GM18858 (cell line): ENCODE data around the gene MAP1LC3B2.

Source experiments
- ATAC-seq: cut with Tn5 transposase; IDR thresholded peaks from one replicate; pipeline ENCODE4 v1.9.1; 2021; ENCODE audit not compliant: unreplicated experiment

Gene MAP1LC3B2

DNA sequence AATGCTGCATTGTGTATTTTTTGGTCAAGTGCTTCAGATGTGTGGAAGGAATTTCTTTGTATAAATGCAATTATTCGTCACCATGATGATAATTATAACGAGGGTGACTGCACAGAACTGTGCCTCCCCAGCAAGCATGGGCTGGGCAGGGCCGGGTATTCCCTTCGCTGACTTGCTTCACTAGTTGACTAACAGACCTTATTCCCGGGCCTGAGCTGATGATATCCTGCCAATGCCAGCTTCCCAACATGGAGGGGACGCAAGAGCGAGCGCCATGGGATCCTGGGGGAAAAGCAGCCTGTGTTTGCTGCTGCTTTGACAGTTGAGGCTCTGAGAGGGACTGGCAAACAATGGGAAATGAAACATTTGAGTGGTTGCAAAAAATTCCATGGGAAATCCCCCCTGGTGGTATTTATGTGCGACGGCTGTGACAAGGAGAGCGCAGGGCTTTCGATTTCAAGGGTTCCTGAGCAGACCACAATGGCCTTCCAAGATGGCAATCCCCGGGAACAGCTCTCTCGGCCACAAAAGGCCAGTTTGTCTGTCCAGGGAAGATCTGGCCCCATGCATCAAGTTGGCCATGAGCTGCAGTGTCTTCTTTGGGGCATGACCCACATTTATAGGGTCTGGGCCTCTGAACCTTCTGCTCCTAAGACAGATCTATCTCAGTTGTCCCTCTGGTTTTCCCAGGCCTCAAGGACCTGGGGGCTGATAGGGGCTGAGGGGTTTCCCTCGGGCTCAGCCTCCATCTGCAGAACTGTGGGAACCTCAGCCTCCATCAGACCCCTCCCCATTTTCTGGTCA lies 21.9 kb upstream of the MAP1LC3B2 start:
- ATAC-seq = no peak

GRCh38 chr12:116538076-116538591 lies 21.0 kb upstream of the MAP1LC3B2 start:
- peak; percentile 71 for ATAC-seq

- ATAC-seq = no peak
Observed at GRCh38 chr12:116538682-116539305, 20.4 kb upstream of the MAP1LC3B2 start.

GRCh38 chr12:116539361-116539771 lies 19.8 kb upstream of the MAP1LC3B2 start:
- no peak for ATAC-seq

DNA sequence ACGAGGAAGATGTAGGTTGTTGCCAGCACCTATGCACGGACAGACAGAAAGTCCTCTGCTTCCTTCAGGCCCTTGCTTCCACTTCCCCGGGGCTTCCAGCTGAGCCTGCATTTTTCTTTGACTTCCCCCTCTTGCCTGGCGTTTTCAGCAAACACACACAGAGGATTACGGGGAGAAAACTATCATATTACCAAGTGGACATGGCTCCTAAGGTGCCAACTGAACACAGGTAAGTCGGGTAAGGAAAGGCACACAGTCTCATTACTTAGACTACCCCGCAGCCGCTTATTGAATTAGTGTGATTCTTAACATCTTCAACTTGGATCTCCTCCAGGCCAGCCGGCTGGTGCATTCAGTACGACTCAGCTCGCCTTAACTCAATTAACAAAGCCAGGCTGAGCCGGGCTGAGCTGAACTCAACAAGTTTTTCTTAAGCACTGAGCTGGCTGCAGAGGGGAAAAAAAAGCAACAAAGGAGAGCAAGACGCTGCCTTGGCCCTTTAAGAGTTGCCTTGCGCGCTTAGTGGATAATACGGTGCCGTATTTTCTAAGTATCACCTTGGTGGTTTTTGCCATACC lies 19.2 kb upstream of the MAP1LC3B2 start:
- ATAC-seq = no peak

- ATAC-seq = no peak
Observed at GRCh38 chr12:116540622-116541152, 18.5 kb upstream of the MAP1LC3B2 start.

- ATAC-seq = no peak
Observed at GRCh38 chr12:116541547-116542344, 17.4 kb upstream of the MAP1LC3B2 start.

DNA sequence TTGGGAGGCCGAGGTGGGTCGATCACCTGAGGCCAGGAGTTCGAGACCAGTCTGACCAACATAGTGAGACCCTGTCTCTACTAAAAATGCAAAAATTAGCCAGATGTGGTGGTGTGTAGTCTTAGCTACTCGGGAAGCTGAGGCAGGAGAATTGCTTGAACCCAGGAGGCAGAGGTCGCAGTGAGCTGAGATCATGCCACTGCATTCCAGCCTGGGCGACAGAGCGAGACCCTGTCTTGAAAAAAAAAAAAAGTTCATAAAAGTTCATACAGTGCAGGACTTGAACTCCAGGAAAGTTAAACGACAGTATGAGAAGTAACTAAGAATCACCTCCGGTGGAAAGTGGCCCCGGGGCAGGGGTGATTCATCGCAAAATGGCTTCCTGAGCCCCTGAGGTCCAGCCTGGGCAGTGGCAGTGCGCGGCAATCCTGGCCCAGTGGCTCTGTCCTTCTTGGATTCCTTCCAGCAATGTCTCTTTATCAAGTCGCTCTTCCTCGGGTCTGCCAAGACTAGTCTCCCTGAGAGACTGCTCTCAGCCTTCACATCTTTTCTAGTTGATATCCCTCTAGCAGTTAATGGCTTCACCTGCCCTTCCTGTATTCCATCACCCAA lies 16.7 kb upstream of the MAP1LC3B2 start:
- no peak for ATAC-seq

DNA sequence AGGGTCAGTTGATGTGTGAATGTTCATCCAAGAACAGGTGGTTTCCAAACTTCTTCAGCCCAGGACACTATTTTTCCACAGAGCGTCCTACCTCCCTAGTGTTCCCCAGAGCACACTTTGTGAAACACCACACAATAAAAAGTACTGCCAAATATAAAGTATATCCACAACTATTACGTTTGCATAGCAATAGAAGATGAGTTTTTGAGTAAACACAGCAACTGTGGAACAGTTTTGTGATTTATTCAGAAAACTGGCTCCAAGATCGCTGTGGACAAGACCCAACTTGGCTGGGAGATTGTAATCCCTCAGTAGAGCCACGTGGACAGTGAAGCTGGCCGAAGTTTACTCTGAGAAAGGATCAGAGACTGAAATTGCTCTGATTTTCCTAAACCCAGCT lies 14.5 kb upstream of the MAP1LC3B2 start:
- ATAC-seq = no peak

DNA sequence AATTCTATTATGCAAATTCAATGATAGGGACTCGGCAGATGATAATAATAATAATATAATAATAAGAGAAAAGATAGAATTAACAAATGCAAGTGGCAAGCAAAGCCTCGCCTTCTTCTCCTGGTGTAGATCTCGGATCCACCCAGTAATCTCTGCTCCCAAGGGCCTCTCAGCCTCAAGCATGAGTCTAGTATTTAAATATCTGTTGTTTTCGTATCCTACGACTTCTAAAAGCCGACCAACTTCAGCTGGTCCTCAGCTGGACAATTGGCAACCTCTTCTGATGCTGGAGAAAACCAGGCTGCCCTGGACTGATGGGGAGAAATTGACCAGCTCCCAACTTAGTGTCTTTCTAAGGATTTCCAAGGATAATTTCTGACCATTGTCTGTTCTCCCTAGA lies 14.0 kb upstream of the MAP1LC3B2 start:
- ATAC-seq = no peak

GRCh38 chr12:116545936-116546335 lies 13.2 kb upstream of the MAP1LC3B2 start:
- no peak for ATAC-seq

DNA sequence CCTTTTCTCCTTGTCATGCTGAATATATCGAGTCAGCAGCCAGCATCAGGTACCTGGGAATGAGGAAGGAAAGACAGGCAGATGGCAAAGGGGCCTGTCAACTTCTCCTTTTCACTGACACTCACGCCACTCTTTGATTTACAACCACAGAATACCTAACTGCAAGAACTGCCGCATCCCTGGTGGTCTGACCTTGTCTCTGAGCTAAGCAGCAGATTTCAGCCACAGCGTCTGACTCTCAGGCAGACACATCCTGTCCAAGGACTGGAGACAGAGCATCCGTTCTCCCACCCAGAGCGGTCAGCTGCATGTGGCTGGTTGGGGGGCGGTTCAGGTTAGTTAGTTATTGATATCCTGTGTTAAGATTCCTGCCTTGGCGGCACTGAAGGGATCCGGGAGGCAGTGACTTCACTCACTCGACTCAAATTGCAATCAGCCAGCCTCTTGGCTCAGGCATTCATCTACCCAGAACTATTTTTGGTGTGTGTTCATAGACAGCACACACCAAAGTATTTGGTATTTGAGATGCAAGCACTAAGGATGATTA lies 11.2 kb upstream of the MAP1LC3B2 start:
- peak; percentile 80 for ATAC-seq

DNA sequence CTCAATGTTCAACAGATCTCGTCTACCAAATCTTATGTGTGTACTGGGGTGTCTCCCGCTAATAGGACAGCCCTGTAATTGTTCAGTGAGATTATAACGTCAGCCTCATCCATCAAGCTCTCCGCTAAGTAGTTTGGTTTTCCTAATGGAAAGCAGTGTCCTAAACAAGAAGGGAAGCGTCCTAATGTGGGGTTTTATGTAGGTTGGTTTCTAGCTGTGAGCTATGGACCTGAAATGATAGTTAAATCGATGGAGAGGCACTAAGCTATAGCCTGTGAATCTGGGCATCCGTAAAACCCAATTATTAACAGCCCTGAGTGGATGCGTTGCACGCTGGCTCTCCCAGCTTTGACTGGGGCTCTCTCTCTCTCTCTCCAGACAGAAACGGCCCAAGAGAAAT lies 9.2 kb upstream of the MAP1LC3B2 start:
- ATAC-seq = no peak

DNA sequence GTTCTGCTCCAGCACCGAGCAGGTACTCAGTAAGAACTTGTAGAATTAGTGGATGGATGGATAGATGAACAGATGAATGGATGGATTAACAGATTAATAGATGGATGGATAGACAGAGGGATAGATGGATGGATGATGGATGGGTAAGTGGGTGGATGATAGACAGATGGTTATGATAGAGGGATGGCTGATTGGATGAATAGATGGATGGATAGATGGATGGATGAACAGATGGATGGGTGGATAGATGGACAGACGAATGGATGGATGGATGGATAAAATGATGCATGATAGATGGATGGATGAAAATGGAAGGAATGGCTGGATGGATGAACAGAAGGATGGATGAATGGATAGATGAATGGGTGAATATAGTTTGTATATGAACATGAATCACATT lies 8.0 kb upstream of the MAP1LC3B2 start:
- ATAC-seq = no peak

DNA sequence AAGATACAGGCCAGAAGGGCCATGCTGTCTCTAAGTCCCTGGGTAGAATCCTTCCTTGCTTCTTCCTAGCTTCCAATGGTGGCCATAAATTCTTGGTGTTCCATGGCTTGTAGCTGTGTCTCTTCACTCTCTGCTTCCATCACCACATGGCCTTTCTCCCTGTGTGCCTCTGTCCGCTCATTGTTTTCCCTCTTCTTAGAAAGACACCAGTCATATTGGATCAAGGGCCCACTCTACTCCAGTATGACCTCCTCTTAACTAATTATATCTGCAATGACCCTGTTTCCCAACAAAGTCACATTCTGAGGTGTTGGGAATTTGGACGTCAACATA lies 7.6 kb upstream of the MAP1LC3B2 start:
- no peak for ATAC-seq

DNA sequence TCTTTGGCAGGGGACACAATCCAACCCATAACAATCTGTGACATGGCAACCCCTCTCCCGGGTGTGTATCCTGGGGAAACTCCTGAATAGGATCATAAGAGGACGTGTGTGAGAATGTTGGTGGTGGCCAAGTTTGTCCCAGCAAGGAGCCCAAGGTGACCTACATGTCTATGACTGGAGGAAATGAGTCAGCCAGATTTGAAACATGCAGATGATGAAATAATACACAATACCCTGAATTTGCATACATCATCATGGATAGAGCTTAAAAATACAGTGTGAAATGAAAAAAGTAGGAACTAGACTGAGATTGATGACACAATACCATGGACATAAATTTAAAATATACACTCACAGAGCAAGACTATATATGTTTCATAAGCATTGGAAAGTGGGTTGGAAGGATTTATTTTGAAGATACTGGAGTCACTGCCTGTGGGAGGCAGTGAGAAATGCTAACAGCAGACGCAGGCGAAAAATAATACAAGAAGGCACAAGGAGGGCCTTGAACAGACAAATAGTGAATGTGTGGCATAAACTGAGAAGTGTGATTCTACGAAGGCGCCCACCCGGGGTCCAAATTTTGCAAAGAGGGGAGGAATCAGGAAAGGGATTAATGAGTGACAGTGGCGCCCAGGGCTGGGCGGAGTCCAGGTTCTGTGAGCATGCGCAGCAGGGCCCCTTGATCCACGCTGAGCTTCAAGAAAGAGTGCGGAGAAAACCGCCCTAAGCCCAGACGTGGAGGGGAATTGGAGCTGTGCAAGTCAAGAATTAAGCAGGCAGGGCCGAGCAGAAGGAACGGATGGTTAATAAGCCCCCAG lies 7.0 kb upstream of the MAP1LC3B2 start:
- no peak for ATAC-seq

- no peak for ATAC-seq
Observed at GRCh38 chr12:116552773-116553373, 6.3 kb upstream of the MAP1LC3B2 start.

- no peak for ATAC-seq
Observed at GRCh38 chr12:116556356-116556952, 2.7 kb upstream of the MAP1LC3B2 start.
